Karpas-422 (cell line): Measurements from ENCODE around the gene PCNX1. TPM values are rescaled to one million over a fixed set of nuclear protein-coding genes. Genes with fewer than 3 reads are reported as not detected.
"Not testable (repeated sequence)": the region's sequence is repeated elsewhere in the genome, so short reads cannot be mapped to it uniquely, and the experiment has no call there.

Source experiments
- DNase-seq: peaks from one replicate; pipeline ENCODE4 v3.0.0-alpha.2; 2015
- H2AFZ ChIP-seq: fragments of 200-600 bp; sonication (generic); 2 replicates; pipeline ENCODE4 v1.6.1; 2014; ENCODE audit warnings: antibody characterized with exemption, low read length, mixed read lengths
- H3K27ac ChIP-seq: fragments of 200-600 bp; sonication (generic); 2 replicates; pipeline ENCODE4 v1.5.1; 2014; ENCODE audit warnings: mild to moderate bottlenecking, low read length, moderate library complexity
- H3K27me3 ChIP-seq: fragments of 200-600 bp; sonication (generic); 2 replicates; pipeline ENCODE4 v1.6.1; 2014; ENCODE audit warnings: low read length, mixed read lengths
- H3K36me3 ChIP-seq: fragments of 200-600 bp; sonication (generic); 2 replicates; pipeline ENCODE4 v1.6.1; 2014; ENCODE audit warnings: low read length, mixed read lengths; ENCODE audit not compliant: insufficient read depth
- H3K4me1 ChIP-seq: fragments of 200-600 bp; sonication (generic); 2 replicates; pipeline ENCODE4 v1.6.1; 2014; ENCODE audit warnings: mild to moderate bottlenecking, low read length, mixed read lengths
- H3K4me2 ChIP-seq: fragments of 200-600 bp; sonication (generic); 2 replicates; pipeline ENCODE4 v1.6.1; 2014; ENCODE audit warnings: low read length, low read depth, mild to moderate bottlenecking; ENCODE audit not compliant: poor library complexity, severe bottlenecking
- H3K4me3 ChIP-seq: fragments of 200-600 bp; sonication (generic); 2 replicates; pipeline ENCODE4 v1.5.1; 2014; ENCODE audit warnings: mild to moderate bottlenecking, antibody characterized with exemption, low read length, mixed read lengths
- H3K79me2 ChIP-seq: fragments of 200-600 bp; sonication (generic); 2 replicates; pipeline ENCODE4 v1.6.1; 2014; ENCODE audit warnings: mild to moderate bottlenecking, low read length, mixed read lengths
- H3K9ac ChIP-seq: fragments of 200-600 bp; sonication (generic); 2 replicates; pipeline ENCODE4 v1.6.0; 2014; ENCODE audit warnings: low read length
- H3K9me2 ChIP-seq: fragments of 200-600 bp; sonication (generic), shearing (Covaris generic); replicated peaks from 2 replicates; pipeline ENCODE4 v1.6.0; 2014; ENCODE audit warnings: mild to moderate bottlenecking, low read length, moderate library complexity; ENCODE audit not compliant: insufficient read depth
- H3K9me3 ChIP-seq: fragments of 300-700, 200-600 bp; sonication (generic); 2 replicates; pipeline ENCODE4 v1.6.1; 2014; ENCODE audit warnings: low read length, mixed read lengths
- H4K20me1 ChIP-seq: fragments of 200-600 bp; sonication (generic); 2 replicates; pipeline ENCODE4 v1.6.1; 2014; ENCODE audit warnings: mild to moderate bottlenecking, antibody characterized with exemption, low read length, low read depth; ENCODE audit not compliant: insufficient read depth
- total RNA-seq: library from RNA; depleted of rRNA; stranded (reverse); fragments of >200 nt; shearing (Covaris generic); gene quantifications from 2 replicates; pipeline ENCODE4 v1.2.3, GENCODE V29; 2014; ENCODE audit warnings: low replicate concordance

Gene PCNX1
- total RNA-seq, 1 experiment from 2014 or later: 58.7 TPM

- no peak for DNase-seq
- Histone ChIP-seq H3K9me2 (no peaks in the 10 kb centered on the region), H3K9ac (no peak overlapping the region), H3K27me3 (no peaks in the 10 kb centered on the region), H3K36me3 (no peaks in the 10 kb centered on the region), H3K4me3 (no peak overlapping the region), H3K4me1 (0 out of 2 replicates have a peak, but pooled peaks cover 3% of the 10 kb centered on the region), H2AFZ (no peak overlapping the region), H3K79me2 (no peaks in the 10 kb centered on the region), H3K9me3 (no peaks in the 10 kb centered on the region), H3K27ac (no peak overlapping the region), H4K20me1 (no peaks in the 10 kb centered on the region), H3K4me2 (no peak overlapping the region)
Measured at GRCh38 chr14:71139294-71139946, 232.2 kb downstream of the PCNX1 start.

GRCh38 chr14:71140157-71140556 lies 232.9 kb downstream of the PCNX1 start:
- Histone ChIP-seq H3K4me2 (no peak overlapping the region), H3K27ac (no peak overlapping the region), H4K20me1 (no peaks in the 10 kb centered on the region), H3K4me1 (0 out of 2 replicates have a peak, but pooled peaks cover 3% of the 10 kb centered on the region), H3K9me2 (no peaks in the 10 kb centered on the region), H2AFZ (no peak overlapping the region), H3K27me3 (no peaks in the 10 kb centered on the region), H3K79me2 (no peaks in the 10 kb centered on the region), H3K9me3 (no peaks in the 10 kb centered on the region), H3K36me3 (no peaks in the 10 kb centered on the region), H3K9ac (no peak overlapping the region), H3K4me3 (no peak overlapping the region)
- DNase-seq: no peak

GRCh38 chr14:71141701-71142374 lies 234.6 kb downstream of the PCNX1 start:
- Histone ChIP-seq H3K27me3 (no peaks in the 10 kb centered on the region), H2AFZ (no peak overlapping the region), H3K9me2 (no peaks in the 10 kb centered on the region), H3K4me2 (no peak overlapping the region), H3K36me3 (no peaks in the 10 kb centered on the region), H3K27ac (no peak overlapping the region), H3K9me3 (no peaks in the 10 kb centered on the region), H3K79me2 (no peaks in the 10 kb centered on the region), H3K4me3 (no peak overlapping the region), H4K20me1 (no peaks in the 10 kb centered on the region), H3K4me1 (0 out of 2 replicates have a peak, but pooled peaks cover 3% of the 10 kb centered on the region), H3K9ac (no peak overlapping the region)
- no peak for DNase-seq

GRCh38 chr14:71142375-71143038 lies 235.2 kb downstream of the PCNX1 start:
- no peaks in the 10 kb centered on the region for H3K36me3 ChIP-seq

GRCh38 chr14:71143381-71144290 lies 236.4 kb downstream of the PCNX1 start:
- H3K4me3 ChIP-seq: no peak overlapping the region
- no peaks in the 10 kb centered on the region for H4K20me1 ChIP-seq
- no peak overlapping the region for H3K4me2 ChIP-seq
- H3K9me3 ChIP-seq: no peaks in the 10 kb centered on the region
- no peaks in the 10 kb centered on the region for H3K36me3 ChIP-seq
- DNase-seq: no peak
- 0 out of 2 replicates have a peak, but pooled peaks cover 3% of the 10 kb centered on the region for H3K4me1 ChIP-seq
- no peak overlapping the region for H3K27ac ChIP-seq
- H3K27me3 ChIP-seq: no peaks in the 10 kb centered on the region
- H3K9me2 ChIP-seq: no peaks in the 10 kb centered on the region
- no peaks in the 10 kb centered on the region for H3K79me2 ChIP-seq
- no peak overlapping the region for H3K9ac ChIP-seq
- H2AFZ ChIP-seq: no peak overlapping the region

More at GRCh38 chr14:71142375-71143038, 235.2 kb downstream of the PCNX1 start:
- H4K20me1 ChIP-seq: no peaks in the 10 kb centered on the region
- H3K79me2 ChIP-seq: no peaks in the 10 kb centered on the region
- H3K9me3 ChIP-seq: no peaks in the 10 kb centered on the region
- H3K4me2 ChIP-seq: no peak overlapping the region
- H3K27me3 ChIP-seq: no peaks in the 10 kb centered on the region
- no peak overlapping the region for H2AFZ ChIP-seq
- H3K9ac ChIP-seq: no peak overlapping the region
- 0 out of 2 replicates have a peak, but pooled peaks cover 3% of the 10 kb centered on the region for H3K4me1 ChIP-seq
- H3K4me3 ChIP-seq: no peak overlapping the region
- no peak for DNase-seq
- H3K9me2 ChIP-seq: no peaks in the 10 kb centered on the region
- H3K27ac ChIP-seq: no peak overlapping the region

GRCh38 chr14:71147335-71147734 lies 240.1 kb downstream of the PCNX1 start:
- H4K20me1 ChIP-seq, H3K9ac ChIP-seq, H3K36me3 ChIP-seq, H3K4me3 ChIP-seq, H3K79me2 ChIP-seq, H3K4me1 ChIP-seq, H3K27me3 ChIP-seq, H3K4me2 ChIP-seq, H2AFZ ChIP-seq, H3K27ac ChIP-seq, DNase-seq, H3K9me2 ChIP-seq: not testable (repeated sequence)
- peaks cover 11% of the 10 kb centered on the region for H3K9me3 ChIP-seq

GRCh38 chr14:71148627-71149026 lies 241.4 kb downstream of the PCNX1 start:
- Histone ChIP-seq H3K79me2 (no peaks in the 10 kb centered on the region), H3K4me1 (no peaks in the 10 kb centered on the region), H3K9me3 (peaks cover 11% of the 10 kb centered on the region), H3K27ac (no peak overlapping the region), H3K36me3 (no peaks in the 10 kb centered on the region), H3K4me3 (no peak overlapping the region), H3K9me2 (no peaks in the 10 kb centered on the region), H4K20me1 (no peaks in the 10 kb centered on the region), H2AFZ (no peak overlapping the region), H3K4me2 (no peak overlapping the region), H3K27me3 (no peaks in the 10 kb centered on the region), H3K9ac (no peak overlapping the region)
- no peak for DNase-seq
